K562 (cell line): Measurements from ENCODE around the gene ZMYND8. TPM values are rescaled to one million over a fixed set of nuclear protein-coding genes. Genes with fewer than 3 reads are reported as not detected.

Experiments
- ATAC-seq: fragments of 200-7000 bp; cut with Tn5 transposase; 3 replicates; pipeline ENCODE4 v1.9.1; 2020; ENCODE audit warnings: moderate library complexity
- BruUV-seq: library from RNA; stranded (reverse); fragments of 400-500 nt; replicated peaks from 2 replicates; lab custom pipeline; 2021; lab: Mats Ljungman, UMichigan
- CTCF ChIA-PET: fragments of 300-600 bp; formaldehyde crosslinking; extraction: SDS; loops from one replicate; lab custom pipeline; 2021; ENCODE audit warnings: low intra/inter-chr PET ratio; lab: Yijun Ruan, JAX
- POLR2A ChIA-PET: fragments of 300-600, 350-650 bp; sonication (Branson Sonifier 250); formaldehyde crosslinking; extraction: SDS; loops from one replicate; lab custom pipeline; 2021; ENCODE audit warnings: antibody characterized with exemption, inconsistent platforms; lab: Yijun Ruan, JAX
- DNase-seq, 4 experiments: peaks; one replicate each; pipeline versions ENCODE4 v3.0.0 to v3.0.0-alpha.2; 2011 to 2018; ENCODE audit warnings: low spot score in 3 of 4, mixed read lengths in 3 of 4; ENCODE audit errors: extremely low read depth in 1 of 4
- FAIRE-seq: peaks from 2 replicates; lab custom pipeline; 2011; peaks lifted over from hg19 to GRCh38; lab: Jason Lieb, UNC
- H2AFZ ChIP-seq: 2 replicates; pipeline ENCODE4 v1.6.0; 2011; ENCODE audit warnings: low read depth, low read length, control low read depth, inconsistent platforms
- H3K27ac ChIP-seq: fragments of 200-600 bp; 3 replicates; pipeline ENCODE4 v1.8.0; 2011; ENCODE audit warnings: low read depth, mild to moderate bottlenecking, control low read depth, inconsistent platforms, low read length, moderate library complexity, mixed read lengths; ENCODE audit errors: extremely low read depth
- H3K27me3 ChIP-seq, 2 experiments: fragments of 300-600 bp in 1 of 2; 2 replicates in 1 of 2; 3 replicates in 1 of 2; pipeline versions ENCODE4 v1.6.0 to v1.8.0; 2011; ENCODE audit warnings: inconsistent platforms in 2 of 2, low read length in 2 of 2, mild to moderate bottlenecking in 1 of 2, mixed read lengths in 1 of 2, moderate library complexity in 1 of 2; ENCODE audit not compliant: control insufficient read depth in 2 of 2, insufficient read depth in 2 of 2
- H3K36me3 ChIP-seq: fragments of 300-600 bp; 3 replicates; pipeline ENCODE4 v1.8.0; 2011; ENCODE audit warnings: mild to moderate bottlenecking, low read length, inconsistent platforms; ENCODE audit not compliant: control insufficient read depth, insufficient read depth
- H3K4me1 ChIP-seq, 2 experiments: fragments of 200-600 bp in 1 of 2; replicated peaks in 1 of 2; 2 replicates in 1 of 2; 3 replicates in 1 of 2; pipeline versions ENCODE4 v1.5.1 to v1.8.0; 2011; ENCODE audit warnings: inconsistent platforms in 2 of 2, low read length in 2 of 2, mild to moderate bottlenecking in 1 of 2, mixed read lengths in 1 of 2, moderate library complexity in 1 of 2; ENCODE audit not compliant: control insufficient read depth in 2 of 2, insufficient read depth in 2 of 2
- H3K4me2 ChIP-seq: 2 replicates; pipeline ENCODE4 v1.6.1; 2011; ENCODE audit warnings: low read length, control low read depth, inconsistent platforms, mixed read lengths; ENCODE audit not compliant: insufficient read depth
- H3K4me3 ChIP-seq: fragments of 200-600 bp; sonication (generic), shearing (Covaris generic); 2 replicates; pipeline ENCODE4 v1.5.1; 2016; ENCODE audit warnings: control low read depth, inconsistent platforms
- H3K79me2 ChIP-seq: fragments of 200-600 bp; 3 replicates; pipeline ENCODE4 v1.8.0; 2011; ENCODE audit warnings: low read length, inconsistent platforms; ENCODE audit not compliant: control insufficient read depth, insufficient read depth
- H3K9ac ChIP-seq, 2 experiments: 2 replicates each; pipeline versions ENCODE4 v1.6.0 to v1.6.1; 2011; ENCODE audit warnings: low read depth in 2 of 2, low read length in 2 of 2, control low read depth in 1 of 2, inconsistent platforms in 1 of 2, mild to moderate bottlenecking in 1 of 2, mixed read lengths in 1 of 2; ENCODE audit not compliant: insufficient read depth in 1 of 2
- H3K9me1 ChIP-seq: one replicate; pipeline ENCODE4 v1.6.0; 2011; ENCODE audit warnings: inconsistent platforms, mild to moderate bottlenecking, low read length, moderate library complexity; ENCODE audit not compliant: control insufficient read depth, insufficient read depth
- H3K9me3 ChIP-seq: replicated peaks from 2 replicates; pipeline ENCODE4 v1.5.1; 2011; ENCODE audit warnings: low read depth, low read length, inconsistent platforms; ENCODE audit not compliant: control insufficient read depth, insufficient read depth
- H4K20me1 ChIP-seq: replicated peaks from 2 replicates; pipeline ENCODE4 v1.6.1; 2011; ENCODE audit warnings: low read length, inconsistent platforms, mixed read lengths; ENCODE audit not compliant: control insufficient read depth, insufficient read depth
- CHD1 ChIP-seq: fragments of 200-600 bp; sonication (generic); IDR thresholded peaks from one replicate; pipeline ENCODE4 v1.6.1; 2012; ENCODE audit warnings: mild to moderate bottlenecking, moderate library complexity, low read length, inconsistent platforms
- GABPB2 ChIP-seq: fragments of 250-450 bp; sonication (Bioruptor Pico); conservative IDR thresholded peaks from 2 replicates; pipeline ENCODE4 v1.5.1; 2021; ENCODE audit warnings: mild to moderate bottlenecking
- KDM5B ChIP-seq: fragments of 200-600 bp; sonication (generic); IDR thresholded peaks from 2 replicates; pipeline ENCODE4 v1.6.1; 2012; ENCODE audit warnings: low read depth, mild to moderate bottlenecking, moderate library complexity, low read length, control low read depth, inconsistent platforms; ENCODE audit not compliant: insufficient replicate concordance
- PHTF2 ChIP-seq: fragments of 250-450 bp; sonication (Bioruptor Pico); IDR thresholded peaks from 2 replicates; pipeline ENCODE4 v1.5.0; 2021; ENCODE audit warnings: mild to moderate bottlenecking
- RBM39 ChIP-seq: fragments of 200-400 bp; formaldehyde crosslinking; optimal IDR thresholded peaks from 2 replicates; pipeline ENCODE3; 2018; ENCODE audit warnings: low read depth, low read length
- ZKSCAN8 ChIP-seq: fragments of 200-800 bp; sonication (Bioruptor generic); IDR thresholded peaks from 2 replicates; pipeline ENCODE4 v1.6.1; 2016; ENCODE audit warnings: missing genetic modification characterization, missing compliant biosample characterization
- WGBS: fragments of 100-300 bp; shearing (Covaris generic); methylation state at CpG from one replicate; pipeline ENCODE4 v1.1.6; 2016; ENCODE audit warnings: low coverage, mixed read lengths; ENCODE audit not compliant: insufficient coverage; ENCODE audit errors: missing lambda C conversion rate; 5-methylcytosine and 5-hydroxymethylcytosine counted together
- in situ Hi-C: fragments of 300-500 bp; cut with MboI; formaldehyde crosslinking; loops from 4 replicates; pipeline ENCODE4 v1.15.0; 2018; ENCODE audit warnings: inconsistent platforms, mixed read lengths
- intact Hi-C: fragments of 100-400 bp; cut with micrococcal nuclease; formaldehyde crosslinking; loops from 2 replicates; pipeline ENCODE4 v1.14.2; 2022
- polyA plus RNA-seq, 8 experiments: library from polyadenylated mRNA; depleted of rRNA in 4 of 8; stranded (reverse) in 5 of 8; unstranded in 3 of 8; fragments of >200 nt; fragmentation: Nextera tagmentation in 2 of 8; fragmentation: Illumina TruSeq in 1 of 8; extraction: Ambion mirVana in 2 of 8; extraction: Trizol in 1 of 8; gene quantifications; 2 replicates each; pipeline versions ENCODE4 v1.2.1 to v1.2.3, GENCODE V29; 2011 to 2014; ENCODE audit warnings: inconsistent platforms in 1 of 8, missing spikeins in 1 of 8
- total RNA-seq, 7 experiments: library from RNA; depleted of rRNA in 6 of 7; stranded (reverse); fragments of >200 nt in 6 of 7; fragmentation: Illumina TruSeq in 2 of 7; extraction: Trizol in 2 of 7; gene quantifications; 2 replicates each; pipeline versions ENCODE4 v1.2.1 to v1.2.3, GENCODE V29; 2011 to 2021; ENCODE audit warnings: low replicate concordance in 1 of 7

The ZMYND8 gene
- total and polyA plus RNA-seq, 9 of the 15 experiments (the other 6 are each of a cell fraction or from before 2014, with no cell fraction given), result 31.8 to 148 (median 71.9) TPM

GRCh38 chr20:47354464-47354713 lies 2.1 kb downstream of the ZMYND8 start:
- peaks cover 28 to 36% of the 10 kb centered on the region in 2 experiments for H3K4me1 ChIP-seq
- no peaks in the 10 kb centered on the region for H3K9me1 ChIP-seq
- ATAC-seq (no peak), DNase-seq (no peak), FAIRE-seq (no peak)
- peaks cover 61% of the 10 kb centered on the region for H3K36me3 ChIP-seq
- no peaks in the 10 kb centered on the region for H3K27me3 ChIP-seq
- no TSS peak for BruUV-seq
- CTCF ChIA-PET, result interaction anchor here (1.2 kb wide), 1 partner anchor 30 kb away, joined by 3 read pairs; no protein-coding TSS in a partner anchor
- peak overlapping the region; percentile 87 for H3K4me2 ChIP-seq
- TF ChIP-seq PHTF2 (CRISPR knock-in tag), result 0 out of 2 replicates have a peak, but pooled peaks have one; percentile 14
- peak; percentile 17 for TF ChIP-seq KDM5B
- peak; percentile 68 for TF ChIP-seq CHD1
- TF ChIP-seq RBM39, result no peak
- peak; percentile 5; the same call in 1 of the 2 replicates for TF ChIP-seq ZKSCAN8 (CRISPR knock-in tag)
- TF ChIP-seq GABPB2 (CRISPR knock-in tag), result no peak
- H3K9ac ChIP-seq, result peak overlapping the region; percentile 87 to 92; a peak in 3 of 4 replicates
- H3K4me3 ChIP-seq, result peak overlapping the region; percentile 65
- H2AFZ ChIP-seq, result no peak overlapping the region
- peak overlapping the region; percentile 97 for H3K27ac ChIP-seq
- in situ Hi-C loops, result no loop called here
- H3K79me2 ChIP-seq, result peaks cover 100% of the 10 kb centered on the region
- WGBS, result 0% methylated on average over 2 of the region's 2 CpGs
- no peaks in the 10 kb centered on the region for H4K20me1 ChIP-seq
- intact Hi-C loops, result no loop called here
- POLR2A ChIA-PET, result interaction anchor here (0.8 to 4.3 kb wide), 12 partner anchors 9 to 136 kb away, joined by 3 to 56 read pairs (median 6); no protein-coding TSS in a partner anchor
- no peaks in the 10 kb centered on the region for H3K9me3 ChIP-seq
